Cardiac muscle cell (in vitro differentiated cells and primary cell): Measurements from ENCODE around the gene GSTM3. TPM values are rescaled to one million over a fixed set of nuclear protein-coding genes. Genes with fewer than 3 reads are reported as not detected.

Experiments
- polyA plus RNA-seq: library from polyadenylated mRNA; unstranded; fragments of >200 nt; fragmentation: Nextera tagmentation; extraction: Ambion mirVana; gene quantifications from 2 replicates; pipeline ENCODE4 v1.2.1, GENCODE V29; 2016
- total RNA-seq: library from RNA; depleted of rRNA; stranded (reverse); fragments of >200 nt; gene quantifications from 2 replicates; pipeline ENCODE4 v1.2.3, GENCODE V29; 2016

Gene GSTM3
- total and polyA plus RNA-seq, 2 experiments from 2014 or later, result 65.8 to 139 TPM

Other genes with a start within 250 kb of the GSTM3 start
- gene CYB561D1, start 246.9 kb downstream of the GSTM3 start, total RNA-seq, result 5.3 and 7.2 TPM in 2 replicates
- 5.5 and 6.6 TPM in 2 replicates for gene CYB561D1, start 246.9 kb downstream of the GSTM3 start, polyA plus RNA-seq
- 10.5 and 11.2 TPM in 2 replicates for gene AMIGO1, start 231.3 kb downstream of the GSTM3 start, total RNA-seq
- gene AMIGO1, start 231.3 kb downstream of the GSTM3 start, polyA plus RNA-seq, result 7.7 and 10.1 TPM in 2 replicates
- gene GPR61, start 201.2 kb downstream of the GSTM3 start, total RNA-seq, result 1.9 and 3.3 TPM in 2 replicates
- 1.9 and 2.7 TPM in 2 replicates for gene GPR61, start 201.2 kb downstream of the GSTM3 start, polyA plus RNA-seq
- 4.7 and 5.0 TPM in 2 replicates for gene GNAI3, start 192.4 kb downstream of the GSTM3 start, total RNA-seq
- gene GNAI3, start 192.4 kb downstream of the GSTM3 start, polyA plus RNA-seq, result 7.9 and 9.3 TPM in 2 replicates
- gene GNAT2, start 121.4 kb downstream of the GSTM3 start, total RNA-seq, result not detected in 2 replicates
- 0.22 TPM in 1 of 2 replicates, not detected in the other for gene GNAT2, start 121.4 kb downstream of the GSTM3 start, polyA plus RNA-seq
- gene AMPD2, start 121.2 kb downstream of the GSTM3 start, total RNA-seq, result 72.8 and 116 TPM in 2 replicates
- gene AMPD2, start 121.2 kb downstream of the GSTM3 start, polyA plus RNA-seq, result 47.9 and 53.2 TPM in 2 replicates
- 53.5 and 65.3 TPM in 2 replicates for gene GSTM4, start 84.9 kb downstream of the GSTM3 start, total RNA-seq
- 134 and 136 TPM in 2 replicates for gene GSTM4, start 84.9 kb downstream of the GSTM3 start, polyA plus RNA-seq
- 55.2 and 78.5 TPM in 2 replicates for gene GSTM2, start 73.0 kb downstream of the GSTM3 start, total RNA-seq
- 117 and 164 TPM in 2 replicates for gene GSTM2, start 73.0 kb downstream of the GSTM3 start, polyA plus RNA-seq
- gene GSTM1, start 53.2 kb downstream of the GSTM3 start, total RNA-seq, result 5.5 and 14.1 TPM in 2 replicates
- gene GSTM1, start 53.2 kb downstream of the GSTM3 start, polyA plus RNA-seq, result 10.7 and 33.1 TPM in 2 replicates
- gene GSTM5, start 28.8 kb downstream of the GSTM3 start, total RNA-seq, result 0.21 TPM in 1 of 2 replicates, not detected in the other
- not detected in 2 replicates for gene GSTM5, start 28.8 kb downstream of the GSTM3 start, polyA plus RNA-seq
- gene EPS8L3, start 22.9 kb upstream of the GSTM3 start, total RNA-seq, result not detected in 2 replicates
- 0.28 TPM in 1 of 2 replicates, not detected in the other for gene EPS8L3, start 22.9 kb upstream of the GSTM3 start, polyA plus RNA-seq
- gene CSF1, start 169.8 kb upstream of the GSTM3 start, total RNA-seq, result 5.0 and 5.7 TPM in 2 replicates
- 4.9 and 6.6 TPM in 2 replicates for gene CSF1, start 169.8 kb upstream of the GSTM3 start, polyA plus RNA-seq
- 34.2 and 49.0 TPM in 2 replicates for gene AHCYL1, start 243.7 kb upstream of the GSTM3 start, total RNA-seq
- 82.7 and 106 TPM in 2 replicates for gene AHCYL1, start 243.7 kb upstream of the GSTM3 start, polyA plus RNA-seq